ENCODE data around the gene NAT10. TPM values are rescaled to one million over a fixed set of nuclear protein-coding genes. Genes with fewer than 3 reads are reported as not detected.

Gene NAT10
- total RNA-seq, 1 donor from 2014 or later = 32.2 TPM

DNA sequence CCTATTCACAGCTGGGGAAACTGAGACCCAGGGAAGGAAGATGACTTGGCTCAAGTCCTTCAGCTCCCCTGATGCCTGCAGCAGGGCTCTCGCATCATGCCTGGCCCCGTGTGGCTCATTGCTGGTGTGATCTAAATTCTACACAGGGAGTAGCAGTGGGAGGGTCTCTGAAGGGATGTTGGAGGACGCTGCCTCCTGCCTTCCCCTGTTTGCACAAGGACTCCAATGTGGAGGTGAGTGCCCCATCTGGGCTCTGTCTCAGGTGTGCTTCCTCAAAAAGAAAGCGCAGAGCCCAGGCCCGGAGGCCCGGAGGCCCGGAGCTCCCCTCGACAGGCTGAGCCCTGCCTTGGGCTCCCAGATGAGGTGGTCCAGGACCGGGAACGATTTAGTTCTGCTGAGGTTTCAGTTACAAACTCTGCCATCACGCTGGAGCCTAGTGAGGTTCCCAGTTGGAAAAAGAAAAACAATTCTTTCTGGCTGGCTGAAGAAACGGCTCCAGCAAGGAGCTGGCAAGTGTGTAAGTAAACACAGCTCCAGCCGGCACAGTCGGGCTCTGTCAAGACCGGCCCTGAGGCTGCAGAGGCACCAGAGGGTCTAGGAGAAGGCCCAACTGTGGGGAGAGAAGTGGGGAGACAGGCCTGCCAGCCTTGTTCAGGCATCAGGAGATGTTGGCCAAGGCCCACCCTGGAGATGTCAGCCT is 49.8 kb downstream of the NAT10 start:
- H3K4me1 Mint-ChIP-seq (ENCODE audit: low read depth, unreplicated experiment) = peaks cover 7% of the 10 kb centered on the region

GRCh38 chr11:34155757-34156062 is 50.3 kb downstream of the NAT10 start:
- peaks cover 3% of the 10 kb centered on the region for H3K4me1 Mint-ChIP-seq (ENCODE audit: low read depth, unreplicated experiment)
- TF ChIP-seq EZH2 (IDR thresholded peaks at IDR 0.05; ENCODE audit: insufficient read depth, low read length) (no peak), CTCF (IDR thresholded peaks at IDR 0.05; ENCODE audit: insufficient read depth, low read depth, low read length) (no peak)
- Histone ChIP-seq H3K27me3 (ENCODE audit: insufficient read depth, low read length) (no peaks in the 10 kb centered on the region), H2AFZ (ENCODE audit: low read depth, low read length) (no peak overlapping the region), H3K27ac (ENCODE audit: low read depth, low read length) (no peak overlapping the region), H3K36me3 (ENCODE audit: insufficient read depth, low read length) (peaks cover 4% of the 10 kb centered on the region), H3K4me1 (ENCODE audit: insufficient read depth, low read length) (peaks cover 2% of the 10 kb centered on the region), H3K4me2 (ENCODE audit: low read length) (no peak overlapping the region), H4K20me1 (ENCODE audit: insufficient read depth, low read length) (peaks cover 40% of the 10 kb centered on the region), H3K4me3 (ENCODE audit: insufficient read depth, low read depth, low read length) (no peak overlapping the region), H3K79me2 (ENCODE audit: insufficient read depth, low read length) (no peaks in the 10 kb centered on the region), H3K9me3 (ENCODE audit: insufficient read depth, low read depth, low read length) (no peaks in the 10 kb centered on the region), H3K9ac (ENCODE audit: low read length) (no peak overlapping the region)
- no peak for DNase-seq (ENCODE audit: low read depth)
- no peak overlapping the region for H3K27ac Mint-ChIP-seq (ENCODE audit: unreplicated experiment)
- FAIRE-seq = no peak
- H3K9me3 Mint-ChIP-seq (ENCODE audit: unreplicated experiment) = peaks cover 5% of the 10 kb centered on the region
- no peaks in the 10 kb centered on the region for H3K27me3 Mint-ChIP-seq (ENCODE audit: low read depth, unreplicated experiment)
- H3K4me3 Mint-ChIP-seq (ENCODE audit: unreplicated experiment) = no peak overlapping the region
- H3K36me3 Mint-ChIP-seq (ENCODE audit: low read depth, unreplicated experiment) = peaks cover 15% of the 10 kb centered on the region

More for the DNA sequence above, 49.8 kb downstream of the NAT10 start:
- Histone ChIP-seq H3K79me2 (ENCODE audit: insufficient read depth, low read length) (no peaks in the 10 kb centered on the region), H3K4me2 (ENCODE audit: low read length) (no peak overlapping the region), H3K36me3 (ENCODE audit: insufficient read depth, low read length) (peaks cover 4% of the 10 kb centered on the region), H3K9ac (ENCODE audit: low read length) (no peak overlapping the region), H3K9me3 (ENCODE audit: insufficient read depth, low read depth, low read length) (no peaks in the 10 kb centered on the region), H4K20me1 (ENCODE audit: insufficient read depth, low read length) (peaks cover 42% of the 10 kb centered on the region), H2AFZ (ENCODE audit: low read depth, low read length) (no peak overlapping the region), H3K27ac (ENCODE audit: low read depth, low read length) (no peak overlapping the region), H3K27me3 (ENCODE audit: insufficient read depth, low read length) (no peaks in the 10 kb centered on the region), H3K4me1 (ENCODE audit: insufficient read depth, low read length) (peaks cover 6% of the 10 kb centered on the region), H3K4me3 (ENCODE audit: insufficient read depth, low read depth, low read length) (no peak overlapping the region)
- Mint-ChIP-seq H3K36me3 (ENCODE audit: low read depth, unreplicated experiment) (peaks cover 16% of the 10 kb centered on the region), H3K27me3 (ENCODE audit: low read depth, unreplicated experiment) (no peaks in the 10 kb centered on the region), H3K27ac (ENCODE audit: unreplicated experiment) (no peak overlapping the region), H3K9me3 (ENCODE audit: unreplicated experiment) (peaks cover 5% of the 10 kb centered on the region), H3K4me3 (ENCODE audit: unreplicated experiment) (no peak overlapping the region)
- TF ChIP-seq CTCF (IDR thresholded peaks at IDR 0.05; ENCODE audit: insufficient read depth, low read depth, low read length) = no peak
- no peak for TF ChIP-seq EZH2 (IDR thresholded peaks at IDR 0.05; ENCODE audit: insufficient read depth, low read length)
- no peak for DNase-seq (ENCODE audit: low read depth)
- no peak for FAIRE-seq

DNA sequence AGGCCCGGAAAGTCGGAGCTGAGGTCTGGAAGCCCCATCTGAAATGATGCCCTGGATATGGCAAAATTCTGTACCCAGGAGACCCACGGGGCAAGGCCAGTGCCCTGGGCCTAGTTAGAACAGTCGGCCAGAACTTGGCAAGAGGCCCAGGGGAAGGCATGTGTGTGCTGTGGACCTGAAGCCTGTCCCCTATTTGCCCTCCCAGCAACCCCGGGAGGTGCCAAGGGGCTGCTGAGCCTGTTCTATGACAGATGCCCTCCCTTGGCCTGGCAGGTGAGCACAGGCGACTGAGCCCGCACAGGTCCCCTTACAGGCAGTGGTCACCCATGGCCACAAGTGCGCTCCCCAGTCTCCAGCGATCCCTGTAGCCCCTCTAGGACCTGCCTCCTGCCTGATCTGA is 51.7 kb downstream of the NAT10 start:
- DNase-seq (ENCODE audit: low read depth) (no peak), FAIRE-seq (no peak)
- no peak overlapping the region for H3K9ac ChIP-seq (ENCODE audit: low read length)
- peaks cover 7% of the 10 kb centered on the region for H3K4me1 ChIP-seq (ENCODE audit: insufficient read depth, low read length)
- no peaks in the 10 kb centered on the region for H3K9me3 ChIP-seq (ENCODE audit: insufficient read depth, low read depth, low read length)
- Mint-ChIP-seq H3K4me1 (ENCODE audit: low read depth, unreplicated experiment) (peaks cover 9% of the 10 kb centered on the region), H3K36me3 (ENCODE audit: low read depth, unreplicated experiment) (peaks cover 11% of the 10 kb centered on the region), H3K27me3 (ENCODE audit: low read depth, unreplicated experiment) (no peaks in the 10 kb centered on the region), H3K4me3 (ENCODE audit: unreplicated experiment) (no peak overlapping the region), H3K27ac (ENCODE audit: unreplicated experiment) (no peak overlapping the region), H3K9me3 (ENCODE audit: unreplicated experiment) (peaks cover 5% of the 10 kb centered on the region)
- H3K27ac ChIP-seq (ENCODE audit: low read depth, low read length) = no peak overlapping the region
- no peak overlapping the region for H2AFZ ChIP-seq (ENCODE audit: low read depth, low read length)
- H3K4me2 ChIP-seq (ENCODE audit: low read length) = no peak overlapping the region
- no peak for TF ChIP-seq EZH2 (IDR thresholded peaks at IDR 0.05; ENCODE audit: insufficient read depth, low read length)
- no peak for TF ChIP-seq CTCF (IDR thresholded peaks at IDR 0.05; ENCODE audit: insufficient read depth, low read depth, low read length)
- no peaks in the 10 kb centered on the region for H3K27me3 ChIP-seq (ENCODE audit: insufficient read depth, low read length)
- H4K20me1 ChIP-seq (ENCODE audit: insufficient read depth, low read length) = peaks cover 46% of the 10 kb centered on the region
- H3K36me3 ChIP-seq (ENCODE audit: insufficient read depth, low read length) = peaks cover 4% of the 10 kb centered on the region
- H3K4me3 ChIP-seq (ENCODE audit: insufficient read depth, low read depth, low read length) = no peak overlapping the region
- no peaks in the 10 kb centered on the region for H3K79me2 ChIP-seq (ENCODE audit: insufficient read depth, low read length)
